Measurements from ENCODE around the gene KCND3. TPM values are rescaled to one million over a fixed set of nuclear protein-coding genes. Genes with fewer than 3 reads are reported as not detected.

Gene KCND3
- total RNA-seq, 5 donors from 2014 or later (not counting 1 experiment from before 2014, with no cell fraction given) = not detected

- POLR2A ChIA-PET = no interaction called here
- DNase-seq = no peak
- Histone ChIP-seq H3K27ac (ENCODE audit: low read length) (no peak overlapping the region), H3K9me3 (no peaks in the 10 kb centered on the region), H3K4me3 (ENCODE audit: control insufficient read depth in 1 of 2, extremely low read depth in 1 of 2, low read length in 1 of 2) (no peak overlapping the region), H3K4me1 (ENCODE audit: control insufficient read depth in 1 of 2, extremely low read depth in 1 of 2, insufficient read depth in 2 of 2, low read length in 2 of 2) (no peaks in the 10 kb centered on the region), H3K36me3 (ENCODE audit: control insufficient read depth in 2 of 2, extremely low read depth in 1 of 2, insufficient read depth in 1 of 2, low read length in 1 of 2) (no peaks in the 10 kb centered on the region), H3K27me3 (replicated peaks in 1 of 2; ENCODE audit: control insufficient read depth in 2 of 2, extremely low read depth in 1 of 2, insufficient read depth in 2 of 2, low read length in 1 of 2) (peaks cover 0 to 38% of the 10 kb centered on the region in 2 experiments)
- peaks cover 4 to 8% of the 10 kb centered on the region in 2 donors for H3K27me3 Mint-ChIP-seq
- no peaks in the 10 kb centered on the region for H3K9me3 Mint-ChIP-seq
- no peak overlapping the region for H3K4me3 Mint-ChIP-seq
- H3K27ac Mint-ChIP-seq = no peak overlapping the region
- 67% methylated on average over 2 of the region's 2 CpGs for WGBS (ENCODE audit: insufficient coverage)
- ATAC-seq (replicated peaks in 1 of 4) = no peak
- CTCF ChIA-PET = no interaction called here
- H3K4me1 Mint-ChIP-seq = peaks cover 0 to 7% (median 0%) of the 10 kb centered on the region in 3 donors
- H3K36me3 Mint-ChIP-seq = no peaks in the 10 kb centered on the region
These were observed 184.2 kb downstream of the KCND3 start for GRCh38 chr1:111805251-111805650.

GRCh38 chr1:111804776-111805175, 184.7 kb downstream of the KCND3 start:
- CTCF ChIA-PET = no interaction called here
- H3K4me1 ChIP-seq (ENCODE audit: control insufficient read depth in 1 of 2, extremely low read depth in 1 of 2, insufficient read depth in 2 of 2, low read length in 2 of 2) = no peaks in the 10 kb centered on the region
- Mint-ChIP-seq H3K9me3 (no peaks in the 10 kb centered on the region), H3K27ac (no peak overlapping the region), H3K27me3 (peaks cover 4 to 8% of the 10 kb centered on the region in 2 donors), H3K4me1 (peaks cover 0 to 7% (median 0%) of the 10 kb centered on the region in 3 donors), H3K36me3 (no peaks in the 10 kb centered on the region), H3K4me3 (no peak overlapping the region)
- H3K36me3 ChIP-seq (ENCODE audit: control insufficient read depth in 2 of 2, extremely low read depth in 1 of 2, insufficient read depth in 1 of 2, low read length in 1 of 2) = no peaks in the 10 kb centered on the region
- POLR2A ChIA-PET = no interaction called here
- H3K9me3 ChIP-seq = no peaks in the 10 kb centered on the region
- ATAC-seq (replicated peaks in 1 of 4) (no peak), DNase-seq (no peak)
- no peak overlapping the region for H3K4me3 ChIP-seq (ENCODE audit: control insufficient read depth in 1 of 2, extremely low read depth in 1 of 2, low read length in 1 of 2)
- H3K27me3 ChIP-seq (replicated peaks in 1 of 2; ENCODE audit: control insufficient read depth in 2 of 2, extremely low read depth in 1 of 2, insufficient read depth in 2 of 2, low read length in 1 of 2) = peaks cover 0 to 35% of the 10 kb centered on the region in 2 experiments
- H3K27ac ChIP-seq (ENCODE audit: low read length) = no peak overlapping the region
- 89% methylated on average over 9 of the region's 11 CpGs for WGBS (ENCODE audit: insufficient coverage)

- Histone ChIP-seq H3K4me1 (ENCODE audit: control insufficient read depth in 1 of 2, extremely low read depth in 1 of 2, insufficient read depth in 2 of 2, low read length in 2 of 2) (no peaks in the 10 kb centered on the region), H3K27ac (ENCODE audit: low read length) (no peak overlapping the region), H3K9me3 (no peaks in the 10 kb centered on the region), H3K36me3 (ENCODE audit: control insufficient read depth in 2 of 2, extremely low read depth in 1 of 2, insufficient read depth in 1 of 2, low read length in 1 of 2) (no peaks in the 10 kb centered on the region), H3K27me3 (replicated peaks in 1 of 2; ENCODE audit: control insufficient read depth in 2 of 2, extremely low read depth in 1 of 2, insufficient read depth in 2 of 2, low read length in 1 of 2) (peaks cover 0 to 35% of the 10 kb centered on the region in 2 experiments), H3K4me3 (ENCODE audit: control insufficient read depth in 1 of 2, extremely low read depth in 1 of 2, low read length in 1 of 2) (no peak overlapping the region)
- Mint-ChIP-seq H3K4me3 (no peak overlapping the region), H3K9me3 (peaks cover 0 to 2% (median 0%) of the 10 kb centered on the region in 3 donors), H3K36me3 (no peaks in the 10 kb centered on the region), H3K27ac (no peak overlapping the region), H3K27me3 (peaks cover 5 to 8% of the 10 kb centered on the region in 2 donors), H3K4me1 (peaks cover 0 to 7% (median 0%) of the 10 kb centered on the region in 3 donors)
- ATAC-seq (replicated peaks in 1 of 4) (no peak), DNase-seq (no peak)
- ChIA-PET CTCF (no interaction called here), POLR2A (no interaction called here)
- 73% methylated on average over 3 of the region's 5 CpGs for WGBS (ENCODE audit: insufficient coverage)
These were observed 185.5 kb downstream of the KCND3 start for GRCh38 chr1:111803951-111804350.

GRCh38 chr1:111802984-111803383, 186.5 kb downstream of the KCND3 start:
- H3K4me3 Mint-ChIP-seq = no peak overlapping the region
- Histone ChIP-seq H3K27me3 (replicated peaks in 1 of 2; ENCODE audit: control insufficient read depth in 2 of 2, extremely low read depth in 1 of 2, insufficient read depth in 2 of 2, low read length in 1 of 2) (peaks cover 0 to 35% of the 10 kb centered on the region in 2 experiments), H3K4me1 (ENCODE audit: control insufficient read depth in 1 of 2, extremely low read depth in 1 of 2, insufficient read depth in 2 of 2, low read length in 2 of 2) (no peaks in the 10 kb centered on the region), H3K4me3 (ENCODE audit: control insufficient read depth in 1 of 2, extremely low read depth in 1 of 2, low read length in 1 of 2) (no peak overlapping the region), H3K27ac (ENCODE audit: low read length) (no peak overlapping the region), H3K36me3 (ENCODE audit: control insufficient read depth in 2 of 2, extremely low read depth in 1 of 2, insufficient read depth in 1 of 2, low read length in 1 of 2) (no peaks in the 10 kb centered on the region), H3K9me3 (no peaks in the 10 kb centered on the region)
- no peak for ATAC-seq (replicated peaks in 1 of 4)
- 92% methylated on average over 4 of the region's 5 CpGs for WGBS (ENCODE audit: insufficient coverage)
- ChIA-PET CTCF (no interaction called here), POLR2A (interaction anchor here in 1 of 2 donors (0.5 kb wide), 1 partner anchor 57 kb away, joined by 4 read pairs; no protein-coding TSS in a partner anchor)
- no peak overlapping the region for H3K27ac Mint-ChIP-seq
- H3K27me3 Mint-ChIP-seq = peaks cover 3 to 8% of the 10 kb centered on the region in 2 donors
- H3K4me1 Mint-ChIP-seq = peaks cover 0 to 7% (median 0%) of the 10 kb centered on the region in 3 donors
- H3K9me3 Mint-ChIP-seq = peaks cover 0 to 2% (median 0%) of the 10 kb centered on the region in 3 donors
- no peak for DNase-seq
- H3K36me3 Mint-ChIP-seq = no peaks in the 10 kb centered on the region

GRCh38 chr1:111802110-111802509, 187.4 kb downstream of the KCND3 start:
- H3K4me3 ChIP-seq (ENCODE audit: control insufficient read depth in 1 of 2, extremely low read depth in 1 of 2, low read length in 1 of 2) = no peak overlapping the region
- H3K4me1 ChIP-seq (ENCODE audit: control insufficient read depth in 1 of 2, extremely low read depth in 1 of 2, insufficient read depth in 2 of 2, low read length in 2 of 2) = no peaks in the 10 kb centered on the region
- 85% methylated on average over 4 of the region's 6 CpGs for WGBS (ENCODE audit: insufficient coverage)
- H3K27ac ChIP-seq (ENCODE audit: low read length) = no peak overlapping the region
- ATAC-seq (replicated peaks in 1 of 4) = no peak
- no peaks in the 10 kb centered on the region for H3K36me3 ChIP-seq (ENCODE audit: control insufficient read depth in 2 of 2, extremely low read depth in 1 of 2, insufficient read depth in 1 of 2, low read length in 1 of 2)
- H3K9me3 Mint-ChIP-seq = peaks cover 0 to 2% (median 0%) of the 10 kb centered on the region in 3 donors
- no peak overlapping the region for H3K4me3 Mint-ChIP-seq
- H3K36me3 Mint-ChIP-seq = no peaks in the 10 kb centered on the region
- no peaks in the 10 kb centered on the region for H3K9me3 ChIP-seq
- ChIA-PET CTCF (no interaction called here), POLR2A (no interaction called here)
- H3K27me3 Mint-ChIP-seq = peaks cover 3 to 8% of the 10 kb centered on the region in 2 donors
- H3K27me3 ChIP-seq (replicated peaks in 1 of 2; ENCODE audit: control insufficient read depth in 2 of 2, extremely low read depth in 1 of 2, insufficient read depth in 2 of 2, low read length in 1 of 2) = peaks cover 0 to 35% of the 10 kb centered on the region in 2 experiments
- no peak overlapping the region for H3K27ac Mint-ChIP-seq
- H3K4me1 Mint-ChIP-seq = peaks cover 0 to 7% (median 0%) of the 10 kb centered on the region in 3 donors
- no peak for DNase-seq

- peaks cover 0 to 35% of the 10 kb centered on the region in 2 experiments for H3K27me3 ChIP-seq (replicated peaks in 1 of 2; ENCODE audit: control insufficient read depth in 2 of 2, extremely low read depth in 1 of 2, insufficient read depth in 2 of 2, low read length in 1 of 2)
- ChIA-PET POLR2A (no interaction called here), CTCF (no interaction called here)
- ATAC-seq (replicated peaks in 1 of 4) (no peak), DNase-seq (no peak)
- Mint-ChIP-seq H3K4me3 (no peak overlapping the region), H3K27me3 (peaks cover 3 to 8% of the 10 kb centered on the region in 2 donors), H3K4me1 (peaks cover 0 to under 1% (median 0%) of the 10 kb centered on the region in 3 donors), H3K36me3 (no peaks in the 10 kb centered on the region), H3K9me3 (peaks cover 0 to 2% (median 0%) of the 10 kb centered on the region in 3 donors), H3K27ac (no peak overlapping the region)
- H3K9me3 ChIP-seq = no peaks in the 10 kb centered on the region
- no peaks in the 10 kb centered on the region for H3K4me1 ChIP-seq (ENCODE audit: control insufficient read depth in 1 of 2, extremely low read depth in 1 of 2, insufficient read depth in 2 of 2, low read length in 2 of 2)
- no peak overlapping the region for H3K27ac ChIP-seq (ENCODE audit: low read length)
- no peak overlapping the region for H3K4me3 ChIP-seq (ENCODE audit: control insufficient read depth in 1 of 2, extremely low read depth in 1 of 2, low read length in 1 of 2)
- 77% methylated on average over 6 of the region's 13 CpGs for WGBS (ENCODE audit: insufficient coverage)
- H3K36me3 ChIP-seq (ENCODE audit: control insufficient read depth in 2 of 2, extremely low read depth in 1 of 2, insufficient read depth in 1 of 2, low read length in 1 of 2) = no peaks in the 10 kb centered on the region
These were observed 188.2 kb downstream of the KCND3 start for GRCh38 chr1:111801071-111801850.

Measured in T-cell (primary cell).